Measurements from ENCODE around the gene C3orf49. TPM values are rescaled to one million over a fixed set of nuclear protein-coding genes. Genes with fewer than 3 reads are reported as not detected.

Gene C3orf49, protein sequence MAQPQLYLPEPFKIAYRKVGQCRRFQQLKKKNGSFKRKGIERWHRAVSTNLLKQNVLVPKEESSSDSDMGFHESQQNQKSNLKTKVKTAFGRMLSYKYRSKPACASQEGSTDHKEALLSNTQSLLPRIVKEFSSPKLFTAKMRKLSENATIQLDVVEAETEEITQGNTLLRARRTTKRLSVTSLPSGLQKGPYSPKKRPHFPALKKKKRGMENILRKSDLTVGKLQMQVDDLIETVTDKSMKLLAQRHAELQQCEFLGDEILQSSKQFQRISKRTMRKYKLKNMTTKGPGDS
- total RNA-seq, result not detected in 2 replicates

GRCh38 chr3:63819151-63819398 lies at the start of gene C3orf49:
Gene C3orf49, plus strand, starts transcription at chr3:63819299. Its CDS starts 173 bp downstream, at chr3:63819472.

GRCh38 chr3:63863150-63864007 lies 44.3 kb downstream of the C3orf49 start, which contains the start of the genes ATXN7 and THOC7:
Gene ATXN7, plus strand, starts transcription at chr3:63863867. Its CDS starts 48,732 bp downstream, at chr3:63912599.
Gene THOC7, minus strand, starts transcription at chr3:63863805. Its CDS starts 15 bp downstream, at chr3:63863790.

Other genes starting within 250 kb of the C3orf49 start
- gene SNTN, start 166.6 kb upstream of the C3orf49 start, total RNA-seq, result not detected in 2 replicates
- 40.3 and 66.5 TPM in 2 replicates for gene THOC7, start 44.5 kb downstream of the C3orf49 start, total RNA-seq
- gene ATXN7, start 44.6 kb downstream of the C3orf49 start, total RNA-seq, result 9.5 and 12.7 TPM in 2 replicates
- not detected in 2 replicates for gene SCAANT1, start 93.1 kb downstream of the C3orf49 start, total RNA-seq
- 105 and 108 TPM in 2 replicates for gene PSMD6, start 204.2 kb downstream of the C3orf49 start, total RNA-seq